Measurements from ENCODE around the gene ZNF532. TPM values are rescaled to one million over a fixed set of nuclear protein-coding genes. Genes with fewer than 3 reads are reported as not detected.

Gene ZNF532
- total RNA-seq, 1 experiment from 2014 or later = 118 TPM

GRCh38 chr18:58953627-58954026 lies 89.0 kb downstream of the ZNF532 start:
- intact Hi-C loops (cut with micrococcal nuclease; ENCODE audit: unreplicated experiment) = no loop called here
- TF ChIP-seq CTCF (conservative IDR thresholded peaks at IDR 0.05; ENCODE audit: low read depth, low read length) (no peak), EZH2 (IDR thresholded peaks at IDR 0.05; ENCODE audit: borderline replicate concordance, low read depth, low read length, poor library complexity, severe bottlenecking) (no peak)
- no peaks in the 10 kb centered on the region for H3K9me3 ChIP-seq (ENCODE audit: low read depth, low read length, poor library complexity, severe bottlenecking)
- H3K4me3 ChIP-seq (ENCODE audit: low read depth, low read length, poor library complexity, severe bottlenecking) = no peak overlapping the region
- H3K27me3 ChIP-seq (replicated peaks; ENCODE audit: insufficient read depth, low read depth, low read length, poor library complexity) = no peaks in the 10 kb centered on the region
- no TSS peak for BruUV-seq (replicated peaks)
- no peak overlapping the region for H3K27ac ChIP-seq (ENCODE audit: low read depth, low read length, poor library complexity, severe bottlenecking)
- H3K36me3 ChIP-seq (ENCODE audit: insufficient read depth, low read length, poor library complexity, severe bottlenecking) = peaks cover 46% of the 10 kb centered on the region
- no peak for DNase-seq (ENCODE audit: low spot score)
- CTCF ChIA-PET = no interaction called here
- H3K4me1 ChIP-seq (ENCODE audit: insufficient read depth, low read length, poor library complexity, severe bottlenecking) = peaks cover 35% of the 10 kb centered on the region
- POLR2A ChIA-PET (ENCODE audit: low non-redundant PET) = no interaction called here

- intact Hi-C loops (cut with micrococcal nuclease; ENCODE audit: unreplicated experiment) = no loop called here
- Histone ChIP-seq H3K27me3 (replicated peaks; ENCODE audit: insufficient read depth, low read depth, low read length, poor library complexity) (no peaks in the 10 kb centered on the region), H3K27ac (ENCODE audit: low read depth, low read length, poor library complexity, severe bottlenecking) (no peak overlapping the region), H3K9me3 (ENCODE audit: low read depth, low read length, poor library complexity, severe bottlenecking) (no peaks in the 10 kb centered on the region), H3K4me3 (ENCODE audit: low read depth, low read length, poor library complexity, severe bottlenecking) (no peak overlapping the region), H3K36me3 (ENCODE audit: insufficient read depth, low read length, poor library complexity, severe bottlenecking) (peaks cover 44% of the 10 kb centered on the region), H3K4me1 (ENCODE audit: insufficient read depth, low read length, poor library complexity, severe bottlenecking) (peaks cover 22% of the 10 kb centered on the region)
- ChIA-PET CTCF (no interaction called here), POLR2A (ENCODE audit: low non-redundant PET) (no interaction called here)
- TF ChIP-seq CTCF (conservative IDR thresholded peaks at IDR 0.05; ENCODE audit: low read depth, low read length) (no peak), EZH2 (IDR thresholded peaks at IDR 0.05; ENCODE audit: borderline replicate concordance, low read depth, low read length, poor library complexity, severe bottlenecking) (no peak)
- no TSS peak for BruUV-seq (replicated peaks)
- no peak for DNase-seq (ENCODE audit: low spot score)
These were observed 90.3 kb downstream of the ZNF532 start for GRCh38 chr18:58955001-58955400.

GRCh38 chr18:58955738-58956137 lies 91.1 kb downstream of the ZNF532 start:
- Histone ChIP-seq H3K36me3 (ENCODE audit: insufficient read depth, low read length, poor library complexity, severe bottlenecking) (peaks cover 40% of the 10 kb centered on the region), H3K4me1 (ENCODE audit: insufficient read depth, low read length, poor library complexity, severe bottlenecking) (peaks cover 16% of the 10 kb centered on the region)
- no TSS peak for BruUV-seq (replicated peaks)

More at GRCh38 chr18:58955738-58956137, 91.1 kb downstream of the ZNF532 start:
- no peaks in the 10 kb centered on the region for H3K27me3 ChIP-seq (replicated peaks; ENCODE audit: insufficient read depth, low read depth, low read length, poor library complexity)
- no peak for DNase-seq (ENCODE audit: low spot score)
- ChIA-PET POLR2A (ENCODE audit: low non-redundant PET) (no interaction called here), CTCF (no interaction called here)
- no peaks in the 10 kb centered on the region for H3K9me3 ChIP-seq (ENCODE audit: low read depth, low read length, poor library complexity, severe bottlenecking)
- no peak for TF ChIP-seq CTCF (conservative IDR thresholded peaks at IDR 0.05; ENCODE audit: low read depth, low read length)
- TF ChIP-seq EZH2 (IDR thresholded peaks at IDR 0.05; ENCODE audit: borderline replicate concordance, low read depth, low read length, poor library complexity, severe bottlenecking) = no peak
- intact Hi-C loops (cut with micrococcal nuclease; ENCODE audit: unreplicated experiment) = no loop called here
- H3K27ac ChIP-seq (ENCODE audit: low read depth, low read length, poor library complexity, severe bottlenecking) = no peak overlapping the region
- H3K4me3 ChIP-seq (ENCODE audit: low read depth, low read length, poor library complexity, severe bottlenecking) = no peak overlapping the region
